ENCODE results near the gene SLC41A3.

Gene SLC41A3

GRCh38 chr3:126083913-126084767 is at the start of gene SLC41A3 (continued):
- no peak for TF ChIP-seq ATF2 (tag by site-specific recombination; IDR thresholded peaks at IDR 0.05; ENCODE audit: low read depth)
- TF ChIP-seq GLIS2 (tag by site-specific recombination; IDR thresholded peaks at IDR 0.05), result 0 out of 2 replicates have a peak, but pooled peaks have one; percentile 10
- TF ChIP-seq ZNF792 (tag by site-specific recombination; IDR thresholded peaks at IDR 0.05), result no peak
- 0 out of 2 replicates have a peak, but pooled peaks have one; percentile 15 for TF ChIP-seq GLIS1 (tag by site-specific recombination; IDR thresholded peaks at IDR 0.05)
- TF ChIP-seq ZNF335 (tag by site-specific recombination; conservative IDR thresholded peaks at IDR 0.05), result peak; percentile 55
- peak; percentile 50; the same call in 1 of the 2 replicates for TF ChIP-seq ZNF561 (tag by site-specific recombination; IDR thresholded peaks at IDR 0.05; ENCODE audit: borderline replicate concordance)
- no peak for TF ChIP-seq ZNF610 (tag by site-specific recombination; IDR thresholded peaks at IDR 0.05; ENCODE audit: borderline replicate concordance)
- 0 out of 2 replicates have a peak, but pooled peaks have one; percentile 9 for TF ChIP-seq PATZ1 (tag by site-specific recombination; IDR thresholded peaks at IDR 0.05)
- no peak for TF ChIP-seq ZNF76 (tag by site-specific recombination; IDR thresholded peaks at IDR 0.05; ENCODE audit: borderline replicate concordance, low read depth)
- TF ChIP-seq BCL11A (tag by site-specific recombination; IDR thresholded peaks at IDR 0.05; ENCODE audit: low read depth), result no peak
- peak; percentile 58 for TF ChIP-seq SP2 (tag by site-specific recombination; IDR thresholded peaks at IDR 0.05)
- peak; percentile 29; the same call in 1 of the 2 replicates for TF ChIP-seq KLF10 (tag by site-specific recombination; IDR thresholded peaks at IDR 0.05)
- no peak for TF ChIP-seq ZNF211 (tag by site-specific recombination; IDR thresholded peaks at IDR 0.05; ENCODE audit: low read depth)

- TF ChIP-seq ZNF660 (tag by site-specific recombination; IDR thresholded peaks at IDR 0.05), result no peak
- no peak for TF ChIP-seq FEZF1 (tag by site-specific recombination; IDR thresholded peaks at IDR 0.05)
- TF ChIP-seq ZNF629 (tag by site-specific recombination; IDR thresholded peaks at IDR 0.05), result no peak
- no peak for TF ChIP-seq ZNF658 (tag by site-specific recombination; IDR thresholded peaks at IDR 0.05)
- TF ChIP-seq ZNF404 (tag by site-specific recombination; IDR thresholded peaks at IDR 0.05), result no peak
- no peak for TF ChIP-seq ZNF19 (tag by site-specific recombination; IDR thresholded peaks at IDR 0.05; ENCODE audit: low read depth)
- no peak for TF ChIP-seq ZNF830 (tag by site-specific recombination; IDR thresholded peaks at IDR 0.05; ENCODE audit: low read depth)
- no peak for TF ChIP-seq ZNF10 (tag by site-specific recombination; IDR thresholded peaks at IDR 0.05)
- no peak for TF ChIP-seq BCL11B (tag by site-specific recombination; IDR thresholded peaks at IDR 0.05; ENCODE audit: low read depth)
- TF ChIP-seq ZFHX2 (tag by site-specific recombination; conservative IDR thresholded peaks at IDR 0.05), result no peak
- TF ChIP-seq WT1 (tag by site-specific recombination; IDR thresholded peaks at IDR 0.05), result no peak
- TF ChIP-seq ZNF639 (tag by site-specific recombination; IDR thresholded peaks at IDR 0.05), result no peak
- TF ChIP-seq ZBTB17 (tag by site-specific recombination; IDR thresholded peaks at IDR 0.05), result no peak
- TF ChIP-seq ZBTB11 (tag by site-specific recombination; conservative IDR thresholded peaks at IDR 0.05; ENCODE audit: low read depth), result no peak
- no peak for TF ChIP-seq ZFP41 (tag by site-specific recombination; IDR thresholded peaks at IDR 0.05; ENCODE audit: borderline replicate concordance)
- Histone ChIP-seq H3K36me3 (ENCODE audit: control insufficient read depth in 2 of 2, insufficient read depth in 1 of 2, low read length in 2 of 2) (no peaks in the 10 kb centered on the region), H3K4me3 (ENCODE audit: low read depth, low read length) (no peak overlapping the region), H3K27ac (ENCODE audit: extremely low read depth, low read depth, low read length) (no peak overlapping the region), H3K4me1 (ENCODE audit: control insufficient read depth, insufficient read depth, low read length) (no peaks in the 10 kb centered on the region), H3K9me3 (ENCODE audit: control insufficient read depth, insufficient read depth, low read depth, low read length) (no peaks in the 10 kb centered on the region)
- ChIA-PET CTCF (interaction anchor here (0.7 to 3.9 kb wide), 19 partner anchors 9 to 1410 kb away, joined by 3 to 39 read pairs (median 4); no protein-coding TSS in a partner anchor), POLR2A (no interaction called here)
Observed at GRCh38 chr3:126133606-126134005, 49.7 kb upstream of the SLC41A3 start.

All from HEK293 (cell line).